HepG2 (cell line): Measurements from ENCODE around the gene SMIM44. TPM values are rescaled to one million over a fixed set of nuclear protein-coding genes. Genes with fewer than 3 reads are reported as not detected.

Experiments used
- ATAC-seq: fragments of 200-7000 bp; cut with Tn5 transposase; 3 replicates; pipeline ENCODE4 v1.9.1; 2020; ENCODE audit warnings: mild to moderate bottlenecking, moderate library complexity
- BruUV-seq: library from RNA; stranded (reverse); fragments of 400-500 nt; replicated peaks from 2 replicates; lab custom pipeline; 2021; lab: Mats Ljungman, UMichigan
- CTCF ChIA-PET: fragments of 300-600 bp; formaldehyde crosslinking; extraction: SDS; loops from one replicate; lab custom pipeline; 2021; ENCODE audit warnings: low total read pairs, inconsistent platforms, low intra/inter-chr PET ratio; lab: Yijun Ruan, JAX
- POLR2A ChIA-PET: fragments of 350-600 bp; sonication (Branson Sonifier 250); formaldehyde crosslinking; loops from one replicate; lab custom pipeline; 2020; ENCODE audit warnings: antibody characterized with exemption, inconsistent platforms; lab: Yijun Ruan, JAX
- DNase-seq: peaks from one replicate; pipeline ENCODE4 v3.0.0-alpha.2; 2015; ENCODE audit warnings: low spot score
- FAIRE-seq: peaks from 3 replicates; lab custom pipeline; 2011; peaks lifted over from hg19 to GRCh38; lab: Jason Lieb, UNC
- H2AFZ ChIP-seq: one replicate; pipeline ENCODE4 v1.6.1; 2011; ENCODE audit warnings: low read length, inconsistent platforms
- H3K27ac ChIP-seq: fragments of 300-600 bp; 3 replicates; pipeline ENCODE4 v1.8.0; 2011; ENCODE audit warnings: mixed run types, mild to moderate bottlenecking, mixed read lengths, low read length, inconsistent platforms; ENCODE audit not compliant: insufficient read depth; ENCODE audit errors: extremely low read length
- H3K27me3 ChIP-seq, 2 experiments: fragments of 200-600 bp in 1 of 2; 2 replicates in 1 of 2; 3 replicates in 1 of 2; pipeline versions ENCODE4 v1.6.0 to v1.8.0; 2011; ENCODE audit warnings: low read length in 2 of 2, mild to moderate bottlenecking in 2 of 2, moderate library complexity in 2 of 2, inconsistent platforms in 1 of 2; ENCODE audit not compliant: insufficient read depth in 2 of 2, control insufficient read depth in 1 of 2
- H3K36me3 ChIP-seq, 2 experiments: fragments of 200-600 bp in 1 of 2; replicated peaks in 1 of 2; 2 replicates in 1 of 2; 3 replicates in 1 of 2; pipeline versions ENCODE4 v1.5.1 to v1.8.0; 2011; ENCODE audit warnings: low read length in 2 of 2, inconsistent platforms in 1 of 2; ENCODE audit not compliant: insufficient read depth in 2 of 2, control insufficient read depth in 1 of 2
- H3K4me1 ChIP-seq: 2 replicates; pipeline ENCODE4 v1.5.1; 2012; ENCODE audit warnings: low read length, inconsistent platforms; ENCODE audit not compliant: insufficient read depth
- H3K4me2 ChIP-seq: 2 replicates; pipeline ENCODE4 v1.6.0; 2011; ENCODE audit warnings: low read depth, low read length, inconsistent platforms
- H3K4me3 ChIP-seq, 3 experiments: fragments of 200-600 bp in 1 of 3; sonication (generic), shearing (Covaris generic) in 1 of 3; replicated peaks in 1 of 3; 2 replicates each; pipeline ENCODE4 v1.5.1; 2011 to 2016; ENCODE audit warnings: low read length in 3 of 3, inconsistent platforms in 2 of 3, low read depth in 2 of 3, mild to moderate bottlenecking in 2 of 3, control low read depth in 1 of 3, mixed read lengths in 1 of 3; ENCODE audit not compliant: insufficient read depth in 1 of 3
- H3K79me2 ChIP-seq: one replicate; pipeline ENCODE4 v1.6.1; 2011; ENCODE audit warnings: low read length, inconsistent platforms; ENCODE audit not compliant: insufficient read depth
- H3K9ac ChIP-seq: 2 replicates; pipeline ENCODE4 v1.6.0; 2011; ENCODE audit warnings: mild to moderate bottlenecking, low read depth, low read length, inconsistent platforms; ENCODE audit not compliant: insufficient read depth
- H3K9me3 ChIP-seq: 2 replicates; pipeline ENCODE4 v1.5.1; 2012; ENCODE audit warnings: mild to moderate bottlenecking, low read length
- H4K20me1 ChIP-seq: 2 replicates; pipeline ENCODE4 v1.6.0; 2011; ENCODE audit warnings: inconsistent platforms, mild to moderate bottlenecking, low read length, moderate library complexity; ENCODE audit not compliant: insufficient read depth
- NFYC ChIP-seq: IDR thresholded peaks from 2 replicates; pipeline ENCODE4 v1.6.1; 2016; ENCODE audit warnings: missing genetic modification reagents, missing compliant biosample characterization
- ZNF296 ChIP-seq: sonication (generic); formaldehyde crosslinking; conservative IDR thresholded peaks from 2 replicates; pipeline ENCODE4 v1.5.0; 2020; ENCODE audit warnings: mild to moderate bottlenecking, missing genetic modification reagents
- WGBS: methylation state at CpG from one replicate; pipeline ENCODE4 v1.1.6; 2017; ENCODE audit warnings: low lambda C conversion rate; 5-methylcytosine and 5-hydroxymethylcytosine counted together
- in situ Hi-C: cut with HindIII; loops from 2 replicates; pipeline ENCODE4 v1.10.0; 2017; ENCODE audit warnings: low pct_unique_long_range_greater_than_20kb; ENCODE audit not compliant: extremely low pct_ligation_motif_present
- intact Hi-C: fragments of 100-400 bp; cut with micrococcal nuclease; formaldehyde crosslinking; loops from one replicate; pipeline ENCODE4 v1.10.0; 2022; ENCODE audit not compliant: unreplicated experiment
- polyA plus RNA-seq, 8 experiments: library from polyadenylated mRNA; depleted of rRNA in 3 of 8; stranded (reverse) in 7 of 8; unstranded in 1 of 8; fragments of >200 nt; fragmentation: Illumina TruSeq in 4 of 8; extraction: Trizol in 4 of 8; gene quantifications; 2 replicates each; pipeline versions ENCODE4 v1.2.1 to v1.2.3, GENCODE V29; 2011 to 2016; ENCODE audit warnings: low read depth in 4 of 8, missing spikeins in 1 of 8, mixed read lengths in 1 of 8; ENCODE audit not compliant: insufficient read depth in 1 of 8
- total RNA-seq, 5 experiments: library from RNA; depleted of rRNA; stranded (reverse); fragments of >200 nt; fragmentation: Illumina TruSeq; extraction: Trizol; gene quantifications; 2 replicates each; pipeline ENCODE4 v1.2.3, GENCODE V29; 2016; ENCODE audit warnings: low read depth in 1 of 5
- TF ChIP-seq, protein P1 (sequence below): sonication (generic); formaldehyde crosslinking; IDR thresholded peaks from 2 replicates; pipeline ENCODE4 v1.5.1; 2020; ENCODE audit warnings: mild to moderate bottlenecking, moderate library complexity, missing genetic modification reagents
- TF ChIP-seq, protein P2 (sequence below): sonication (generic); formaldehyde crosslinking; IDR thresholded peaks from 2 replicates; pipeline ENCODE4 v1.4.0; 2020; ENCODE audit warnings: missing genetic modification reagents

The SMIM44 gene
- total and polyA plus RNA-seq, 2 of the 13 experiments (the other 11 are each of a cell fraction or from before 2014, with no cell fraction given), result not detected

GRCh38 chr19:3518659-3519058 lies 35.4 kb upstream of the SMIM44 start:
- Histone ChIP-seq H3K4me2 (no peak overlapping the region), H2AFZ (no peak overlapping the region), H3K79me2 (peaks cover 47% of the 10 kb centered on the region)
- TF ChIP-seq NFYC (CRISPR knock-in tag), result no peak
- TF ChIP-seq, protein P1, sequence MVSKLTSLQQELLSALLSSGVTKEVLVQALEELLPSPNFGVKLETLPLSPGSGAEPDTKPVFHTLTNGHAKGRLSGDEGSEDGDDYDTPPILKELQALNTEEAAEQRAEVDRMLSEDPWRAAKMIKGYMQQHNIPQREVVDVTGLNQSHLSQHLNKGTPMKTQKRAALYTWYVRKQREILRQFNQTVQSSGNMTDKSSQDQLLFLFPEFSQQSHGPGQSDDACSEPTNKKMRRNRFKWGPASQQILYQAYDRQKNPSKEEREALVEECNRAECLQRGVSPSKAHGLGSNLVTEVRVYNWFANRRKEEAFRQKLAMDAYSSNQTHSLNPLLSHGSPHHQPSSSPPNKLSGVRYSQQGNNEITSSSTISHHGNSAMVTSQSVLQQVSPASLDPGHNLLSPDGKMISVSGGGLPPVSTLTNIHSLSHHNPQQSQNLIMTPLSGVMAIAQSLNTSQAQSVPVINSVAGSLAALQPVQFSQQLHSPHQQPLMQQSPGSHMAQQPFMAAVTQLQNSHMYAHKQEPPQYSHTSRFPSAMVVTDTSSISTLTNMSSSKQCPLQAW (CRISPR knock-in tag), result 0 out of 2 replicates have a peak, but pooled peaks have one; percentile 0
- TF ChIP-seq, all 625 proteins: peak for 1
- DNase-seq (no peak), FAIRE-seq (no peak), ATAC-seq (no peak)
- Histone ChIP-seq H4K20me1 (peaks cover 32% of the 10 kb centered on the region; the same call in 1 of the 2 replicates), H3K36me3 (peaks cover 14 to 27% of the 10 kb centered on the region in 2 experiments; a peak in 4 of 5 replicates), H3K9ac (no peak overlapping the region), H3K27me3 (no peaks in the 10 kb centered on the region), H3K27ac (no peak overlapping the region), H3K4me1 (peaks cover 15% of the 10 kb centered on the region), H3K9me3 (no peaks in the 10 kb centered on the region), H3K4me3 (no peak overlapping the region)
- in situ Hi-C loops (no loop called here), intact Hi-C loops (no loop called here)
- POLR2A ChIA-PET, result no interaction called here
- CTCF ChIA-PET, result no interaction called here
- BruUV-seq, result no TSS peak
- 93% methylated on average over 2 of the region's 2 CpGs for WGBS

GRCh38 chr19:3518255-3518654 lies 35.0 kb upstream of the SMIM44 start:
- H3K27ac ChIP-seq, result no peak overlapping the region
- no peaks in the 10 kb centered on the region for H3K9me3 ChIP-seq
- H3K4me2 ChIP-seq, result no peak overlapping the region
- DNase-seq (no peak), FAIRE-seq (no peak), ATAC-seq (no peak)
- no peak overlapping the region for H3K9ac ChIP-seq
- ChIA-PET CTCF (no interaction called here), POLR2A (no interaction called here)
- no TSS peak for BruUV-seq
- no peak overlapping the region for H2AFZ ChIP-seq
- H3K36me3 ChIP-seq, result peaks cover 13 to 29% of the 10 kb centered on the region in 2 experiments; a peak in 4 of 5 replicates
- WGBS, result 98% methylated on average over 10 of the region's 10 CpGs
- peaks cover 35% of the 10 kb centered on the region; the same call in 1 of the 2 replicates for H4K20me1 ChIP-seq
- intact Hi-C loops, result no loop called here
- in situ Hi-C loops, result no loop called here
- peaks cover 47% of the 10 kb centered on the region for H3K79me2 ChIP-seq
- TF ChIP-seq, protein P2, sequence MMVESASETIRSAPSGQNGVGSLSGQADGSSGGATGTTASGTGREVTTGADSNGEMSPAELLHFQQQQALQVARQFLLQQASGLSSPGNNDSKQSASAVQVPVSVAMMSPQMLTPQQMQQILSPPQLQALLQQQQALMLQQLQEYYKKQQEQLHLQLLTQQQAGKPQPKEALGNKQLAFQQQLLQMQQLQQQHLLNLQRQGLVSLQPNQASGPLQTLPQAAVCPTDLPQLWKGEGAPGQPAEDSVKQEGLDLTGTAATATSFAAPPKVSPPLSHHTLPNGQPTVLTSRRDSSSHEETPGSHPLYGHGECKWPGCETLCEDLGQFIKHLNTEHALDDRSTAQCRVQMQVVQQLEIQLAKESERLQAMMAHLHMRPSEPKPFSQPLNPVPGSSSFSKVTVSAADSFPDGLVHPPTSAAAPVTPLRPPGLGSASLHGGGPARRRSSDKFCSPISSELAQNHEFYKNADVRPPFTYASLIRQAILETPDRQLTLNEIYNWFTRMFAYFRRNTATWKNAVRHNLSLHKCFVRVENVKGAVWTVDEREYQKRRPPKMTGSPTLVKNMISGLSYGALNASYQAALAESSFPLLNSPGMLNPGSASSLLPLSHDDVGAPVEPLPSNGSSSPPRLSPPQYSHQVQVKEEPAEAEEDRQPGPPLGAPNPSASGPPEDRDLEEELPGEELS (CRISPR knock-in tag), result no peak
- no peak for TF ChIP-seq ZNF296 (CRISPR knock-in tag)
- TF ChIP-seq, protein P1 (CRISPR knock-in tag), result 0 out of 2 replicates have a peak, but pooled peaks have one; percentile 8
- no peaks in the 10 kb centered on the region for H3K27me3 ChIP-seq
- peaks cover 15% of the 10 kb centered on the region for H3K4me1 ChIP-seq
- no peak overlapping the region for H3K4me3 ChIP-seq
